GM18861 (cell line): ENCODE measurements around the gene FGFBP2.
A peak's percentile ranks its signal among the peaks of the same experiment; 100 is the strongest.

ENCODE experiments used
- ATAC-seq: cut with Tn5 transposase; IDR thresholded peaks from one replicate; pipeline ENCODE4 v1.9.1; 2021; ENCODE audit not compliant: unreplicated experiment

Gene FGFBP2

GRCh38 chr4:15963001-15963451 lies at the start of gene FGFBP2:
Gene FGFBP2 (minus strand): TSS chr4:15963175. CDS start chr4:15963129, 46 bp downstream.
- ATAC-seq, result no peak

- ATAC-seq, result no peak
Measured at GRCh38 chr4:16011173-16011572, 48.2 kb upstream of the FGFBP2 start.

GRCh38 chr4:16009153-16009552 lies 46.2 kb upstream of the FGFBP2 start:
- no peak for ATAC-seq

- ATAC-seq, result no peak
Measured at GRCh38 chr4:16007471-16008095, 44.6 kb upstream of the FGFBP2 start.

- no peak for ATAC-seq
Measured at GRCh38 chr4:16006771-16007446, 43.9 kb upstream of the FGFBP2 start.

- no peak for ATAC-seq
Measured at GRCh38 chr4:16005676-16006075, 42.7 kb upstream of the FGFBP2 start.

GRCh38 chr4:16001484-16001858 lies 38.5 kb upstream of the FGFBP2 start:
- peak; percentile 93 for ATAC-seq

GRCh38 chr4:16000708-16001483 lies 37.9 kb upstream of the FGFBP2 start:
- no peak for ATAC-seq

- no peak for ATAC-seq
Measured at GRCh38 chr4:15996773-15997172, 33.8 kb upstream of the FGFBP2 start.

- ATAC-seq, result no peak
Measured at GRCh38 chr4:15995826-15996225, 32.9 kb upstream of the FGFBP2 start.

- ATAC-seq, result no peak
Measured at GRCh38 chr4:15992167-15992485, 29.2 kb upstream of the FGFBP2 start.

- no peak for ATAC-seq
Measured at GRCh38 chr4:15990570-15991285, 27.8 kb upstream of the FGFBP2 start.

GRCh38 chr4:15989424-15989823 lies 26.4 kb upstream of the FGFBP2 start:
- ATAC-seq, result no peak

- ATAC-seq, result no peak
Measured at GRCh38 chr4:15988222-15988621, 25.2 kb upstream of the FGFBP2 start.

- no peak for ATAC-seq
Measured at GRCh38 chr4:15986907-15987306, 23.9 kb upstream of the FGFBP2 start.

GRCh38 chr4:15983610-15984009 lies 20.6 kb upstream of the FGFBP2 start:
- ATAC-seq, result no peak

- no peak for ATAC-seq
Measured at GRCh38 chr4:15982842-15983524, 20.0 kb upstream of the FGFBP2 start.

GRCh38 chr4:15976456-15977447 lies 13.8 kb upstream of the FGFBP2 start:
- ATAC-seq, result no peak

GRCh38 chr4:15971068-15971801 lies 8.3 kb upstream of the FGFBP2 start:
- ATAC-seq, result no peak
